ENCODE measurements around the gene MRPL21.
A peak's percentile ranks its signal among the peaks of the same experiment; 100 is the strongest.

The MRPL21 gene

DNA sequence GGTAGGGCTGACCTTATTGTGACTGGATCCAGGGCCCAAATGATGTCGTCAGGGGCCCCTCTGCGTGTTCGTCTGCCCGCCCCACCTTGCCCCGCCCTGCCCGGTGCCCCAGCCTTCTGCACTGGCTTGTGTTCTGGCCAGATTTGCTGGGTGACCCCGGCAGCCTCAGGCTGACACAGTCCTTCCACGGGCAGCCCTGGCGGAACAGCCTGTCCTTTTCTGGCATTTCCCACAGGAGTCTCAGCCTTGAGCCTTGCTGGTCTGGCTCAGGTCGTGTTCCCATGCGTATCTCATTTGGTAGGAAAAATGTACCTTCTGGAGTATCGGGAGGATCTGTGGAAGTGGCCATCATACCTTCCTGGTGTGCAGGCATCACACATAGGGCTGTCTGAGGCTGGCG, 31.0 kb upstream of the MRPL21 start:
- DNase-seq: no peak

- no peak for DNase-seq
Measured at GRCh38 chr11:68934321-68934645, 30.7 kb upstream of the MRPL21 start.

DNA sequence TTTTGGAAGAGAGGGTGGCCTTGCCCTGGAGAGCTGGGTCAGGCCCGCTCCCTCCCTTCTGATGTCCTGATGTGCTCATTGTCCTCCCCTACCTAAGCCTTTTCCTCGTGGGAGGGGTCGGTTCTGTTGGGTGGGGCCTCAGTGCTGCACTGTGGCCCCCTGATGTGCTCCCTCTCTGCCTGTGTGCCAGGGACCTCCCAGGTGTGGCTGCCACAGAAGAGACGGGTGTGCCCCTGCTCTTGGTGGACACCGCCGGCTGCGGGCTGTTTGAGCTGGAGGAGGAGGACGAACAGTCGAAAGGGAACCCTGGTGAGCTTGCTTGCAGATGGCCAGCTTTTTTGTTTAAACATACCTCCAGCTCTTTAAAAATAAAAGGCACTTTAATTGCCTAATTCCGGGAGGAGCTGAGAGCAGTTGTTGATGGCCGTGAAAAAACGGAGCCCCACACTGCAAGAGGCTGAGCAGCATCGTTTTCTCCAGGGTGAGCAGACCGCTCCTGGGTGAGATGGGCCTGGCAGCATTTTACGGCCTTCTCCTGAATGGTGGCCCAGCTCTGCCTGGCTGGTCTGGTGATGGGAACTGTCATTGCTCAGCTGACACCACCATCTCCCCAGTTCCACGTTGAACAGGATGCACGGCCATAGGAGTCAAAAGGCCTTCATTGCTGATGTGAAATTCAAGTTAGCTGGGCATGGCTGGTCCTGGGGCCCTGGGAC, 30.1 kb upstream of the MRPL21 start:
- no peak for DNase-seq

- no peak for DNase-seq
Measured at GRCh38 chr11:68932933-68933577, 29.4 kb upstream of the MRPL21 start.

DNA sequence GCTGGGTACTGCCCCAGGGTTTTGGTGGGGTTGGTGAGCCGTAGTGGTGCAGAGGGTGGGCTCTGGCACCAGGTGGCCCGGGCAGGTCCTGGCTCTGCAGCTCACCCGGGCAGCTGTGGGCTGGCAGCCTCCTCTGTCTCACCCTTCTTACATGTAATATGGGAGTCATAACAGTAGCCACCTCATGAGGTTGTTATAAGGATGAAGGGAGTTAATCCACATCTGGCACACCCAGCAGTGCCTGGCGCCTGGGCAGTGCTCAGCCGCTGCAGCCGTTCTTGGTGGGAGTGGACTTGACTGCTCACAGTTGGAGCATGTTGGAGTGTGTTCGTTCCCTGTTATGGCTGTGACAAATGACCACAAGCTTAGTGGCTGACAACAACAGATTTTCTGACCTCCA, 28.7 kb upstream of the MRPL21 start:
- DNase-seq: no peak

DNA sequence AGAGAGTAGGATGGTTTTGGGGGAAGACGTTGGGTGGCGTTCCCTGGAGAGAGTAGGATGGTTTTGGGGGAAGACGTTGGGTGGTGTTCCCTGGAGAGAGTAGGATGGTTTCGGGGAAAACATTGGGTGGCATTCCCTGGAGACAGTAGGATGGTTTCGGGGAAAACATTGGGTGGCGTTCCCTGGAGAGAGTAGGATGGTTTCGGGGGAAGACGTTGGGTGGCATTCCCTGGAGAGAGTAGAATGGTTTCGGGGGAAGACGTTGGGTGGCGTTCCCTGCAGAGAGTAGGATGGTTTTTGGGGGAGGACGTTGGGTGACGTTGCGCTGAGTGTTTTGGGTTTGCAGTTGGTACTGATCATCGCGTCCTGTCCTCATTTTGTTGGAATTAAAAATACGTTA, 28.3 kb upstream of the MRPL21 start:
- no peak for DNase-seq

DNA sequence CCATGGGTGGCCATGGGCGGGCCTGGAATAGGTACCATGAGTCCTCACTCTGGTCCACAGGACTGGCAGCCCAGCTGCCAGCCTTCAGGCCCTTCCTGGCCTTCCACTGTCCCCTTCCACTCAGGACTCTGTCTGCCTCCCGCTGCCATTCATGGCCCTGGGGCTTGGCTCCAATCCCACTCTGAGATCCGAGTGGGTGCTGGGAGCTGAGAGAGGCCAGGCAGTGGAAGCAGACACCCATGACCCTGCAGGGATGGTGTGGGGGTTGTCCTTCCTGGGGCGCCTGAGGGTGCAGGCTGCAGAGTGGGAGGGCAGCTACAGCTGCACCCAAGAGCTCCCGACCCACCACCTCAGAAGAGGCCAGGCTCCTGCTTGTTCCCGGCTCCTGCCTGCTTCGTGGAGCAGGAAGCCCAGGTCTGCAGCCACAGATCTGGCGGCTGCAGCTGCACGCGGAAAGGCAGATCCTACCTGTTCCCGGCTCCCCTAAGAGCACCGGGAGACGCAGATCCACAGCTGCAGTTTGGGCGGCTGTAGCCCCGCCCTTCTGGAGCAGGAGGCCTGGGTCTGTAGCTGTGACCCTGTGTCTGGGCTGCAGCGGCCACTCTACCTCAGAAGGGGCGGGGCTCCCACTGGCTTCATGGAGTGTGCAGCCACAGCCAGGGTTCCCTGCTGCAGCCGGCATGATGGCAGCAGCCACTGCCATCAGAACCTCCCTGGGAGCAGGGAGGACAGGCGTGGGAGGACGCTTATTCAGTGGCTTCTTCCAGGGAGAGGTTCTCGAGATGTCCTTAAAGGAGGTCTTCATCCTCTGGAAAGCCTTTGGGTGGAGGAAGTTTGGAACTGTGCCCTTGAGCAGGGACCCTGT, 27.6 kb upstream of the MRPL21 start:
- DNase-seq: no peak

DNA sequence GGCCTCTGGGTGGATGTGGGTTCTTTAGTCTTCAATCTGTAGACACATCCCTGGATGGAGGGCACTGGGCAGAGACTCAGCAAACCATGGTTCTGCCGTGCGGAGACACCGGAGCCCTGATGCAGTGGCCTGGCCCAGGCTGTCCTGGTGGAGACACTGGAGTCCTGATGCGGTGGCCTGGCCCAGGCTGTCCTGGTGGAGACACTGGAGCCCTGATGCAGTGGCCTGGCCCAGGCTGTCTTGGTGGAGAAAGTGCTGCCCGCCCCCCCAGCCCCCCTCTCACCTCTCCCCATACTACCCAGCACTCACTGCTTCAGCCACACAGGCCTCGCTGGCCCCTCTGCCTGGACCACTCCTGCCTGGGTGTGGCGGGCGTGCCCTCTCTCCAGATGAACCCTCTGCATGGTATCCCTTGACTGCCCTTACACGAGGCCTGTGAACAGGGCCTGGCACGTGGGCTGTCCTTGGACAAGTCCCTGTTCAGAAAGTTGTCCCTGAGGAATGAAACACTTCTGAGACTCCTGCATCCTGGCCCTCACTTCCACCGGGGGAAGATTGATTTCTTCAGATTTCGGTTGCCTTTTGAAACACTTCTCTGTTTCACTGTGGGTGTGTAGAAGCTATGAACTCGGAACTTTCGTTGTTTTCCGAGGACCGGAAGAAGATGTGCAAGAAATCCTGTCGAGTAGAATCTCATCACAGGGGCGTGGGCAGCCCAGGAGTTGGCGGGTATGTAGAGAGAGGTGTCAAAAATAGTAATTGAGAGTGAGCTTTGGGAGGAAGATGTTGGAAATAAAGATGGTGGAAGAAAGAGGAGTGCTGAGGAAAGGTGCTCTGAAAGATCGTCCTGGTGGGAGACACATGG, 26.3 kb upstream of the MRPL21 start:
- DNase-seq: no peak

DNA sequence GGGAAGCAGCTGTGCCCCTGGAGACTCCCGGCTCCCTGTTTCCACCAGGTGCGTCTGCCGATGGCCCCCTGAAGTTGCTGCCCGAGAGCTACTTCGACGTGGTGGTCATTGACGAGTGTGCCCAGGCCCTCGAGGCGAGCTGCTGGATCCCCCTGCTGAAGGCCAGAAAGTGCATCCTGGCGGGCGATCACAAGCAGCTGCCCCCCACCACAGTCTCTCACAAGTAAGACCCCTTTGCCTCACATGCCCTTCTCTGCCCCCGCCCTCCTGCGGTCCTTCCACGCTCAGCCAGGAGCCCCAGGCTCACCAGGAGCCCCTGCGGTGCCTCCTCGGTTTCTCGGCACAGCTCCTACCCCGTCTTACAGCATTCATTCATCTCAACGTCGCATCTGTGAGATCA, 25.5 kb upstream of the MRPL21 start:
- no peak for DNase-seq

DNA sequence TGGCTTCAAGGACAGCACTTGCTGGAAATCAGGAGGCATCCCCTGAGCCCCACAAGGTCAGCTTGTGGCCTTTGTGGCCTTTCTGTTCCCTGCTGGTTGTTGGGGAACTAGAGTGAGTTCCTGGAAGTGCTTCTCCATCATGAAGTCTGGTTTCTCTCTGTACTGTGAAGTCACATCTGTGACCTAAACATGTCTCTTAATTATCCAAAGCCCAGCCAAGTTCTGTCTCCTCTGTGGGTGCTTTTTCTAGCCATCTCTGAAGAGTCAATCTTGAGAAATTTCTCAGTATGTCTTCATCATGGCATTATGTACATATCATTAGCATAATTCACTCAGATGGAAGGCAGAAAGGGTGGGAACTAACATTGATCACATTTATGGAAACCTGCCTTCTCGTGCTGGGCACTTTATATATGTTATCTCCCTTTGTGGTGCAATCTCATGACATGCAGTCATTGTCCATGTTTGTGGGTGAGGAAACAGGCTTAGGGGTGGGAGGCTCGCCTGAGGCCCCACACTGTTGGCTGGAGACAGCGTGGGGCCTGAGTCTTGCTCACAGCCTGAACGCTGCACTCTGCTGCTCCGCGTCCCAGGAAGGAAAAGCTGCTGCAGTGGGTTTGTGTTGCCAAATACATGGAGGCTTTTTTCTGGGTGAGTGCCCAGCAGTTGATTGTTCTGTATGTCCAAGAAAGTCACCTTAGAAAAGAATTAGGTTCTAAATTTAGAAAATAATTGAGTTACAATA, 24.7 kb upstream of the MRPL21 start:
- no peak for DNase-seq

- peak; percentile 39 for DNase-seq
Measured at GRCh38 chr11:68927280-68928135, 23.9 kb upstream of the MRPL21 start.

DNA sequence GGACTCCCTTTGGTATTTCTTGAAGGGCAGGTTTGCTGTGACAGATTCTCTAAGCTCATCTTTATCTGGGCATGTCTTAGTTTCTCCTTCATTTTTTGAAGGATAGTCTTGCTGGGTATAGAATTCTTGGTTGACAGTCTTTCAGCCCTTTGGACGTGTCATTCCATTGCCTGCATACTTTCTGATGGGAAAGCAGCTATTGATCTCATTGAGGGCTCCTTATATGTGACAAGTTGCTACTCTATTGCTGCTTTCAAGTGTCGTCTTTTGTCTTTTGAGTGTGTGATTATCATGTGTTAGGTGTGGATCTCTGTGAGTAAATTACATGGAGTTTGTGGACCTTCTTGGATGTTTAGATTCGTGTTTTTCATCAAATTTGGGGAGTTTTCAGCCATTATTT, 22.0 kb upstream of the MRPL21 start:
- no peak for DNase-seq

DNA sequence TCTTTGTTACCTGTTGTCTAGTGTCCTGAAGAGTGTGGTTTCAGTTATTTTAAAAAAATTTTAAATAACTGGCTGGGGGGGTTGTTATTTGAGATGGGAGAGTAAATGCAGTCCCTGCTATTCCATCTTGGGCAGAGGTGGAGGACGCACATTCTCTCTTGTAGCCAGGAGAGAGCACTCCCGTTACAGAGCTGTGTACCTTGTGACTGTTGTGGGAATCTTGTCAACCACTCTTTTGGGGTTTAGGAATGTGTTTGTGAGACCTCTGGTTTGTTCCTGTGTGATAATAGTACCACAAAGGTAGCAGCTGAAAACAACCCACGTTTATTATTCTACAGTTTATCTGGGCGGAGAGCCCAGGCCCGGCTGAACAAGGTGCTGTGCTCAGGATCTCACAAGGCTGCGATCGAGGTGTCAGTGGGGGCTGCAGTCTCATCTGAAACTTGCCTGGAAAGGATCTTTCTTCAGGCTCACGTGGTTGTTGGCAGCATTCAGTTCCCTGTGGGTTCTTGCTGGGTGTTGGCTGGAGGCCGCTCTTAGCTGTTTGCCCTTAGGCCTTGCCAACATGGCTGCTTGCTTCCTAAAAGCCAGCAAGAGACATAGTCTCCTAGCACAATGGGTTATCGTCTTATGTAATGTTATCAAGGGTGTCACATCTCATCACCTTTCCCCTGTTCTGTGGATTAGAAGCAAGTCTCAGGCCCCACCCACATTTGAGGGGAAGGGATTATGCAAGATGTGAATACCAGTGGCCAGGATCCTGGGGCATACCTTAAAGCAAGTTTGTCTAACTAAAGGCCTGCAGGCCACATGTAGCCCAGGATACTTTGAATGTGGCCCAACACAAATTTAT, 20.7 kb upstream of the MRPL21 start:
- no peak for DNase-seq

GRCh38 chr11:68923614-68924013, 20.0 kb upstream of the MRPL21 start:
- DNase-seq: no peak

DNA sequence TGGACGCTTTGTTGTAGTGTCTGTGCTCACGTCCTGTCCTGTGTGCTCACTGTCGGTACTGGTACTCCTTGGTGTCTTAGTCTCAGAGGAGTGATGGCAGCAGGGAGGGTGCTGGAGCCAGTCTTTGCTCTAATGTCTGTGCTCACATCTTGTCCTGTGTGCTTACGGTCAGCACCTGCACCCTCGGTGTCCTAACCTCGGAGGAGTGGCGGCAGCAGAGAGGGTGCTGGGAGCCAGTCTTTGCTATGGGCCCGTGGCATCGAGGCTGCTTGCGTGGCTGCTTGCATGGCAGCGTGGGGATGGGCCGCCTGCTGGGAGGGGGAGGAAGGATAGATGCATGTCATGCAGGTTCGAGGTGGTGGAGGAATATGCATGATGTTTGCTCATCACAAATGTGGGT, 12.8 kb upstream of the MRPL21 start:
- no peak for DNase-seq

DNA sequence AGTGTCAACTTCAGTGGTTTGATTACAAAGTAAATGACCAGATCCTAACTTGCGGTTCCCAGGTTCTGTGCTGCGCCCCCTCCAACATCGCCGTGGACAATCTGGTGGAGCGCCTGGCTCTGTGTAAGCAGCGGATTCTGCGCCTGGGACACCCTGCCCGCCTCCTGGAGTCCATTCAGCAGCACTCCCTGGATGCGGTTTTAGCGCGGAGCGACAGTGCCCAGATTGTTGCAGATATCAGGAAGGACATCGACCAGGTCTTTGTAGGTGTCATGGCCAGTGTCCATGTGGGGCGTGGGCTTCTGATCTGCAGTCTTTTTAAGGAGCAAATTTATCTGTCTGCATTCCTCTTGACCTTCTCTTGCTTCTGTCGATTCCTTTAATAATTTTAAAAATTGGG, 11.1 kb upstream of the MRPL21 start:
- no peak for DNase-seq

- DNase-seq: no peak
Measured at GRCh38 chr11:68913188-68913587, 9.6 kb upstream of the MRPL21 start.

- DNase-seq: no peak
Measured at GRCh38 chr11:68912254-68912653, 8.6 kb upstream of the MRPL21 start.

GRCh38 chr11:68911731-68912130, 8.1 kb upstream of the MRPL21 start:
- DNase-seq: no peak

- DNase-seq: no peak
Measured at GRCh38 chr11:68910965-68911364, 7.3 kb upstream of the MRPL21 start.
